ENCODE data around the gene SH3RF2.
"Not testable (repeated sequence)": the region's sequence is repeated elsewhere in the genome, so short reads cannot be mapped to it uniquely, and the experiment has no call there.

The SH3RF2 gene

GRCh38 chr5:145951071-145951470, 14.7 kb downstream of the SH3RF2 start:
- DNase-seq (ENCODE audit: low read depth), result no peak

GRCh38 chr5:145953202-145953601, 16.8 kb downstream of the SH3RF2 start:
- no peak for DNase-seq (ENCODE audit: low read depth)

GRCh38 chr5:145954140-145954539, 17.8 kb downstream of the SH3RF2 start:
- DNase-seq (ENCODE audit: low read depth), result not testable (repeated sequence)

- no peak for DNase-seq (ENCODE audit: low read depth)
Measured at GRCh38 chr5:145957388-145957787, 21.0 kb downstream of the SH3RF2 start.

- DNase-seq (ENCODE audit: low read depth), result no peak
Measured at GRCh38 chr5:145958436-145958835, 22.1 kb downstream of the SH3RF2 start.

- DNase-seq (ENCODE audit: low read depth), result no peak
Measured at GRCh38 chr5:145960166-145960565, 23.8 kb downstream of the SH3RF2 start.

GRCh38 chr5:145960848-145961600, 24.6 kb downstream of the SH3RF2 start:
- no peak for DNase-seq (ENCODE audit: low read depth)

- DNase-seq (ENCODE audit: low read depth), result no peak
Measured at GRCh38 chr5:145962001-145962400, 25.6 kb downstream of the SH3RF2 start.

GRCh38 chr5:145964008-145964407, 27.6 kb downstream of the SH3RF2 start:
- DNase-seq (ENCODE audit: low read depth), result not testable (repeated sequence)

GRCh38 chr5:145965804-145966203, 29.4 kb downstream of the SH3RF2 start:
- no peak for DNase-seq (ENCODE audit: low read depth)

GRCh38 chr5:145967296-145967695, 30.9 kb downstream of the SH3RF2 start:
- DNase-seq (ENCODE audit: low read depth), result no peak

- no peak for DNase-seq (ENCODE audit: low read depth)
Measured at GRCh38 chr5:145968970-145969713, 32.8 kb downstream of the SH3RF2 start.

GRCh38 chr5:145969714-145970092, 33.3 kb downstream of the SH3RF2 start:
- DNase-seq (ENCODE audit: low read depth), result no peak

GRCh38 chr5:145971108-145971507, 34.7 kb downstream of the SH3RF2 start:
- DNase-seq (ENCODE audit: low read depth), result no peak

GRCh38 chr5:145971701-145972100, 35.3 kb downstream of the SH3RF2 start:
- no peak for DNase-seq (ENCODE audit: low read depth)

GRCh38 chr5:145975001-145975360, 38.6 kb downstream of the SH3RF2 start:
- no peak for DNase-seq (ENCODE audit: low read depth)

- DNase-seq (ENCODE audit: low read depth), result peak; percentile 88
Measured at GRCh38 chr5:145975361-145976066, 39.1 kb downstream of the SH3RF2 start.

GRCh38 chr5:145976431-145977155, 40.2 kb downstream of the SH3RF2 start:
- no peak for DNase-seq (ENCODE audit: low read depth)

GRCh38 chr5:145978171-145978570, 41.8 kb downstream of the SH3RF2 start:
- no peak for DNase-seq (ENCODE audit: low read depth)

- DNase-seq (ENCODE audit: low read depth), result no peak
Measured at GRCh38 chr5:145978708-145979107, 42.3 kb downstream of the SH3RF2 start.

- no peak for DNase-seq (ENCODE audit: low read depth)
Measured at GRCh38 chr5:145979270-145980223, 43.2 kb downstream of the SH3RF2 start.

Measured in non-pigmented ciliary epithelial cell (primary cell).